Medulla oblongata (tissue), 1 donor: ENCODE data around the gene PKD1.
"Not testable (repeated sequence)": the region's sequence is repeated elsewhere in the genome, so short reads cannot be mapped to it uniquely, and the experiment has no call there.

Experiments
- DNase-seq: peaks from one replicate; pipeline ENCODE4 v3.0.0-alpha.2; 2015; ENCODE audit errors: extremely low spot score

Gene PKD1

DNA sequence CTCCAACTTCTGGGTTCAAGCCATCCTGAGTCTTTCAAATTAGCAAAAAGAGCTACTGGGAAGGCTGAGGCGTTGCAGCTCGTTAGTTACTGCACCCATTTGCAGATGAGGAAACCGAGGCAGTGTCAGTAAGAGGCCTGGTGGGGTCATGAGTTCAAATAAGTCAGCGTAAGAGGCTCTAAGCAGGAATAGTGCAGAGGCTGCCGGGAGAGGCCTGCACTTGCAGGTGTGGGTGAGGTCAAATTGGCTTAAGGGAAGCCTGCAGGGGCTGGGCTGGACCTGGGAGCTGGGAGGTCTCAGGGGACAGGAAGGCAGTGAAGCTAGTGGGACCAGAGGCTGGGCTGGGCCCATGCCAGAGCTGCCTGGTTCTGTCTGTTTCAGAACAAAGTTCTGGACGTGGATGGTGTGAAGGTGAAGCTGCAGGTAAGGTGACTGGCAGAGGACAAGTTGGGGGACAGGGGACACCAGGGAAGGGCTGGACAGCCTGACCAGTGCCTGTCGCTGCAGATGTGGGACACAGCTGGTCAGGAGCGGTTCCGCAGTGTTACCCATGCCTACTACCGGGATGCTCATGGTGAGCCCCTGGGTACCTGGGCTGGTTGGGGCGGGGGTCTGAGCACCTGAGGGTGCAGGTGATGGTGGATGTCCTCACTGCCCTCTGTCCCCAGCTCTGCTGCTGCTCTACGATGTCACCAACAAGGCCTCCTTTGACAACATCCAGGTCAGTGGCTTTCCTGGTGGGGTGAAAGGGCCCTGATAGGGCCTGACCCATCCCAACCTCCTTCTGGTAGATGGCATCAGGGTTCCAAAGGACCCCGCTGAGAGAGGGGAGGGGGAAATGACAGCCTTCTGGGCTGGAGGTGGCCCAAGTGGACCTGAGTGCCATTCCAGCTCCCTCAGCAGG, 15.7 kb upstream of the PKD1 start:
- no peak for DNase-seq

DNA sequence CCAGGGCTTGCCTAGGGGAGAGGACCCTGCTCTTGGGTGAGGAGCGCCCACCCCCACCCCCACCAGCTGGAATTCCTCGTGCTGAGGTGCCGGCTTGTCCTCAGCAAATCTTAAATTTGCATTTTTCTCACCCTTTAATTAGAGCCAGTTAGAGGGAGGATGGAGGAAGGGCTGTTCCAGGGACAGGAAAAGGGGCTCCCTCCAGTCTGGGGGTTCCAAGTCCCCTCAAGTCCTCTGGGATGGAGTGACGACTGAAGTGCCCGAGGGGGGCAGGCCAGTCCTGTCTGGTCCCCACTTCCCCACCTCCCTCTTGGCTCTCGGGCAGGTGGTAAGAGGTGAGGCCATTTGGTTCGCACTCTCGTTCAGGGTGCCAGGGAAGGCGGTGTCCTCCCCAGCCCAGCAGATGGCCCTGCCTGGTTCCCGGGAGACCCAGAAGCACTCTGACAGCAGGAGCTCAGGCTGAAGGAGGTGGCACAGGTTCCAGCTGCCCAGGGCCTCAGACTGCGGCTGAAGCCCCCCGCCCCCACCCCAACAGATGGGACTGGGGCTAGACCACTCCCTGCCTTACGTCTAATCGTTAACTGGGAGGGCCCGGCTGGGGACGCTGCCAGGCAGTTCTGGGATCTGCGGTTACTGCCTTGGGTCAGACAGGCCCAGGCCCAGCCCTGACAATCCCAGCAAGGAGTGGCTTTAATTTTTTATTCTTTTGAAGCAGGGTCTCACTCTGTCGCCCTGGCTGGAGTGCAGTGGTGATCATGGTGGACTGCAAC, 14.9 kb upstream of the PKD1 start:
- DNase-seq, result no peak

DNA sequence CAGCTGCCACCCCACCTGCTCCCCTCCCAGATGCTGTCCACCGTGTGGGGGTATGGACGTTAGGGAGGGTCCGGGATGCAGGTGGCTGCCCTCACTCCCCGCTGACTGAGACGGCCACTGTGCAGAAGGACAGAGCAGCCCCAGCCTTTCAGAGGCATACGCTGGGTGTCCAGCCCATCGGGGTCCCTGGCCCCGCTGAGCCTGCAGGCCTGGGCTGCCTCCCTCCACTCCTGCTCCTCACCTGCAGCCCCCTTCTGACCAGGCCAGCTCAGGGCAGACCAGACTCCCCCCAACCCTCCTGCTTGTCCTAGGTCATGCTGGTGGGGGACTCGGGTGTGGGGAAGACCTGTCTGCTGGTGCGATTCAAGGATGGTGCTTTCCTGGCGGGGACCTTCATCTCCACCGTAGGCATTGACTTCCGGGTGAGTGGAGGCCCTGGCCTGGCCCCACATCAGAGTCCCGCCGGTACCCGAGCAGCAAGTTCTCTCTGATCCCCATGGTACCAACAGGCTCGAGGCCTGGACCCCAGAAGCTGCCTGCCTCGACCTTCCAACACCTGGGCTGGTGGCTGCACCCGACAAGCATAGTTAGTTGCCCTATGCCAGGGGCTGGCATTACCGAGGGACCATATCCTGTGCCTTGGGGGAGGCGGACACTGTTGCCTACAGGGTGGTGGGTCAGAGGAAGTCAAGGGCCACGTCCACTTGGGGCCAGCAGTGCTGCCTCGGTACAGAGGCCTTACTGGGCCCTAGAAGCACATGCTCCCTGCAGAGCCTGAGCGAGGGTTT, 14.1 kb upstream of the PKD1 start:
- DNase-seq, result no peak

DNA sequence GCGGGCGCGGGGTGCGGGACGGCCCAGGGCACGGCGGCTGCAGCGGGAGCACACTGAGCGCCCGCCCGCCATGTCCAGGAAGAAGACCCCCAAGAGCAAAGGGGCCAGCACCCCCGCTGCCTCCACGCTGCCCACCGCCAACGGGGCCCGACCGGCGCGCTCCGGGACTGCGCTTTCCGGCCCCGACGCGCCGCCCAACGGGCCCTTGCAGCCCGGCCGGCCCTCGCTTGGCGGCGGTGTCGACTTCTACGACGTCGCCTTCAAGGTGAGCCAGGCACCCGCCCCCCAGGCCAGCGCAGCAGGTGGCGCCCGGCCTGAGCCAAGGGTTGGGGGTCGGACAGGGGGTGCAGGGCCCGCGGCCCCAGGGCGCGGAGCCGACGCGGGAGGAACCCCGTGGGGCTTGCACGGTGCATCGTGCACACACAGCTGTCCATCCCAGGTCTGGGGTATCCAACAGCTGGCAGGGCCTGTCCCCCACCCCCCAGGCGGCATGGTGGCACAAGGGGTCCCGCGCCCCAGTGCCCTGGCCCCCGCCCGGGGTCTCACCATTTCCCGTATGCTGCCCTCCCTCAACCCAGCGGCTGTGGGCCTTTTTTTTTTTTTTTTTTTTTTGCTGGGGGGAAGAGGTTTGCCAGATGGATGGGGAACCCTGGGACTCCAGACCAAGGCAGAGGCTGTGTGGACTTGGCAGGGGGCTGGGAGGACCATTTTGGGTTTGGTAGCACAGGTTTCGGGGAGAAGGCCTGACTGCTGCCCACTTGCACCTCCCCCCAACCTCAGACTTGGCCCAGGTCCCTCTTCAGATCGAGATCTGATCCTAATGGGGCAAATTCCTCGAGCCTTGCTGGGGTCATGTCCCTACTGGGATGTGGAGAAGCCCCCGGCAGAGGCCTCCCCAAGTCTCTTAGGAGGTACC, 13.3 kb upstream of the PKD1 start:
- DNase-seq, result no peak

DNA sequence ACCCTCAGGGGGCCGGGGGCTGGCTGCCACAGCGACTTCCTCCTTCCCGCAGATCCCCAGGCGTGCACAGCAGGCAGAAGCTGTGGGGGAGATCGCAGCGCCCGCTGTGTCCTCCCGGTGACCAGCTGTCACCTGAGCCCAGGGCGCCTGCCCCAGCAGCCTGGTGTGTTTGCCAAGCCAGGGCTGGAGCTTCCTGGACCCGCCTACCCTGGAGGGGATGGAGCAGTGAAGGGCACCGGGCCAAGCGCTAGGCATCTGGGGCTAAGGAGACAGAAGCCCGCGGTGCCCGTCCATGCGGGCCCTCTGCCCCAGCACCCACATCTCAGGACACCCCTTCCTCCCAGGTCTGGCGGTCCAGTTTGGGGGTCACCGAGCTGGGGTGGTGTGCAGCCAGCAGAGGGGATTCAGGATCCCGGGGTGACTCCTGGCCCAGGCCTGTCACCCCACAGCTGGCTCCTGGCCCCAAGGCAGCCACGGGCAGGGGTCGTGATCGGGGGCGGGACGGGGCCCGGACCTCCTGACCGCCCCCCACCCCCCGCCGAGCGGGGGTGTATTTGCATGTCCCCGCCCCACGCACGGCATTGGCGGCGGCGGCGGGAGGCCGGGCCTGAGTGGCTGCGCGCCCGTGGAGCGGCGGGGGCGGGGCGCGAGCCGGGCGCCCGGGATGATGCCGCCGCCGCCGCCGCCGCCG, 12.4 kb upstream of the PKD1 start, which contains the start of gene RAB26:
Gene RAB26, plus strand, starts transcription at position 645 of the 691 bp plus-strand sequence. CDS start 159 bp downstream, outside the sequence.
- peak; percentile 75 for DNase-seq

DNA sequence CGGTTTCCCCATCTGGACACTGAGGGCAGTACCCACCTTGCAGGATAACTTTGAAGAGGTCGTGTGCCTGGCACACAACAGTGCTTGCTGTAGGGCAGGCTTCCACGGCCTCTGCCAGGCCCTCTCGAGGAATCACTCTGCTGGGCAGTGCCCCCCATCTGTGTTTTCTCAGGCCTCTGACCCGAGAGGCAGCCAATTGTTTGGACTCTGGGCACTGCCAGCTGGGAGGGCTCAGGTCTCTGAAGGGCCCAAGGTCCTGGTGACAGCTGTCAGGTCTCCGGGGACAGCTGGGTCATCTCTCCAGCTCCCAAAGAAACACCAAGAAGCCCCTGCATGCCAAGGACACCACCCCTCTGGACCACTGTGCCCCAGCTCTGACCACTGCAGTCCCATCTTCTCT, 11.7 kb upstream of the PKD1 start:
- DNase-seq, result no peak

DNA sequence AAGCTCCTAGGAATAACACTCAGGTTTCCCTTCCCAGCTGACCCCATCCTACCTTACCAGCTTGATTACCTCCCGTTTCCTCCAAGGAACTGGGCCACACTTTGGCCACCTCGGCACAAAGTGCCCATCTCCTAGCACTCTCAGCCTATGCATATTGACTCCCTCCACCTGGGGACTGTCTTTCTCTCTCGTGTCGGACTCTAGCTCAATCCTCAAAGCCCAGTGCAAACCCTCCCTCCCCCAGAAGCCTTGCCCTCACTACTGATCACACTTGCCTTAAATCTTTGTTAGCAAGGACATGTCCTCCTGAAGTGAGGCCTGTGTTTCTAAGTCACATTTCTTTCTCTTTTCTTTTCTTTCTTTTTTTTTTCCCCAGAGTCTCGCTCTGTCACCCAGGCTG, 10.1 kb upstream of the PKD1 start:
- DNase-seq, result no peak

DNA sequence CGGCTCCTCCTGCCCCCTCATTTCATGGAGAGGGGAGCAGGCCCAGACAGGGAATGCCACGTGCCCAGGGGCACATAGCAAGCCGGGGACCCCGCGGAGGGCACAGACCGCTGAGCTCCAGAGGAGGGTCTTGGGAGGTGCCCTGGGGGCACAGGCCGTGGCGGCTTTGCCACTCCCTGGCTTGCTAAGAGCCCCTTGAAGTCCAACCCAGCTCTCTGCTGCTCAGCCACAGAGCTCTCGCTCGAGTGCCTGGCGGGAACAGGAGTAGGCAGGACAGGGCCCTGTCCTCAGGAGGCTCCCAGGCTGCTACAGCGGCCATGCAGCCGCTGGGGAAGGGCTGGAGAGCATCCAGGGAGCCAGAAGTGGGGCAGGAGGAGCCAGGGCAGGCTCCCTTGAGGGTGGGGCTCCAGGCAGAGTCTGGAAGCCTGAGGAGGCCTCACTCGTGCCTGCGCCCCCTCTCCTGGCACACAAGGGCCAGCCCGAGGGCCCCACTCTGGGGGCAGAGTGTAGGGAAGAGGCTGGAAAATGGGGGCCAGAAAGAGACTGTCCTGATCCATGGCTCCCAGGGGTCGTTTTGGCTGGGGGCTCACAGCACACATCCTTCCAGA, 8.3 kb upstream of the PKD1 start:
- DNase-seq, result no peak

DNA sequence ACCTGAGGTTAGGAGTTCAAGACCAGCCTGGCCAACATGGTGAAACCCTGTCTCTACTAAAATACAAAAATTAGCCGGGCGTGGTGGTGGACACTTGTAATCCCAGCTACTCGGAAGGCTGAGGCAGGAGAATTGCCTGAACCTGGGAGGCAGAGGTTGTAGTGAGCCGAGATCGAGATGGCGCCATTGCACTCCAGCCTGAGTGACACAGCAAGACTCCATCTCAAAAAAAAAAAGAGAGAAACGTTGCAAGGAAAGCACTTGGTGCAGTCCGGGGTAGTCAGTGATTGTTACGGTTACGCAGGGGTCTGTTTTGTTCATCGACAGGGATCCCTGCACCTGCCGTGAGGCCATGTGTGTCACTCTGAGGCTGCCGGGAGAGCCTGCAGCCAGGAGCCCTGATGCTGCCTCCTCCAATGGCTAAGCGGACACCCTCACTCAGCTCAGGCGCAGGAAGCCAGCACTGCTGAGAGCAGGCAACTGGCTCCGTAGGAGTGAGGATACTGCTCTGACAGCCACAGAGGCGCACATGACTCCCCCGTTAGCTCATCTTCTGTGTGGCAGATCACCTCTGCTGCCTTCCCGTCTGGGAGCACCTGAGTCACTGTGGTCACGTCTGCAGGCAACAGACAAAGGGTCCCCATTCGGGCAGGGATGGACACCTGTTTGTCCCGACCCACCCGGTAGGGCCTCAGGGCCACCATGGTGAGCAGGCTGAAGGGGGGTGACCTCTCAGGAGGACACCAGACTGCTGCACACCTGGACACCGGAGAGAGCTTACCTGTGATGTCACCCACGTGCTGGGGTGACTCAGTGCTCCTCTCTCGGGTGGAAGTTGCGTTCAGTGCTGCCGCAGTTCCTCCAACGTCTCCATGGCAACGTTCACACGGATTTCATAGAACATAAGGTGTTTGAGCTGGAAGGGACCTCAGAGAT, 7.5 kb upstream of the PKD1 start:
- DNase-seq, result no peak

DNA sequence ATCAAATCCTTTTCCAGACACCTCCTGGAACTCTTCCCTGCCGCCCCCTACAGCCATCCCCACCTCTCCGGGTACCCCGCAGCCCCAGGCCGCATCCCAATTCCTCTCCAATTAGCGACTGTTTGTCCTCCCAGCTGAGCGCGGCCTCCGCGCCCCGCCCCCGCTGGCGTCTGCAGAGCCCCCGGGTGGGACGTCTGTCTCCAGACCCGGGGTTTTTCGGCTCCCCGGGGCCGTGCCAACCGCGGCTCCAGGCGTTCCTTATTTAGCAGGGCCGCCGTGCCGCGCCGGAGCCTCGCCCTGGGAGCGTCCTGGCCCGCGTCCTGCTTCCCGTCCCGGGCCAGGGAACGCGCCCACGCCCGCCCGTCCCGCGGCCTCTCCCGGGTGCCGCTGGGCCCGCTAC, 627 bp downstream of the PKD1 start:
- not testable (repeated sequence) for DNase-seq

DNA sequence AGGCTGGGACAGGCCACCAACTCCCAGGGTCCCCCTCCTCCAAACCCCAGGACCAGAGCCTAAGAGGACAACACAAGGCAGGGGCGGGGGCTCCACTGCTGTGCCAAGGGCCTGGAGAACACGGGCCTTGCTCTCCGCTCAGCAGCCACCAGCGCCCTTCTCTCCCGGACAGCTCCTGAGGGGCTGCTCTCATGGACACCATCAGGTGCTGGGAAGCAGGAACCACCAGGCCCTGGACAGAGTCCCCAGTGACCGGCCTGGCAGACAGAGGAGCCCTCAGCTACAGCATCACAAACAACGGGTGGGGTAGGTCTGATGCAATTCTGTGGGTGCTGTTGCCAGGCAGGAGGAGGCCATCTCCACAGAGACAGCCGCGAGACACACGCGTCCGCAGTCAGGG, 1.9 kb downstream of the PKD1 start:
- not testable (repeated sequence) for DNase-seq

DNA sequence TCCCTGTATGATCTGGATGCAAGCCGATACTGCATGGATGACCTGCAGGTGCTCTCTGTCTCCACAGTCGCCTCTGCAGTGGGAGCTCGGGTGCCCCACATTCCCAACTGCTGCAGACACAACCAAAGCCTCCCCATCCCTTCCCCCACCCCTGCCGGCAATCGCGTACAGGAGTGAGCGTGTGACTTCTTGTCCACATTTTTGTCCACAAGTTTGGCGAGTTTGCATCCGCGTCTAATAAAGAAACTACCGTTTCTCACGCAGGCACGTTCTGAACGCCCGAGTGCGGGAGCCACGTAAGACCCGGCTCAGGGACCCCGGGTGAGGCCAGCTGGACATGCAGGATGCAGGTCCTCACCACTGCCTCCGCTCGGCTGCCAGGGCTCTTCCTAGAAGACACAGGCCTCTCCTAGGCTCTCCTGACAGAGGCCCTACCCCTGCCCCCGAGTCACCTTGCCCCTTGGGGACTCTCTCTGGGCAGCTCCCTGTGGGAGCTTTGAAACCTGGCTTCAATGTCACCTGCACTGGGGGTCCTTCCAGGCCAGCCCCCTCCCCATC, 5.7 kb downstream of the PKD1 start:
- DNase-seq, result not testable (repeated sequence)

DNA sequence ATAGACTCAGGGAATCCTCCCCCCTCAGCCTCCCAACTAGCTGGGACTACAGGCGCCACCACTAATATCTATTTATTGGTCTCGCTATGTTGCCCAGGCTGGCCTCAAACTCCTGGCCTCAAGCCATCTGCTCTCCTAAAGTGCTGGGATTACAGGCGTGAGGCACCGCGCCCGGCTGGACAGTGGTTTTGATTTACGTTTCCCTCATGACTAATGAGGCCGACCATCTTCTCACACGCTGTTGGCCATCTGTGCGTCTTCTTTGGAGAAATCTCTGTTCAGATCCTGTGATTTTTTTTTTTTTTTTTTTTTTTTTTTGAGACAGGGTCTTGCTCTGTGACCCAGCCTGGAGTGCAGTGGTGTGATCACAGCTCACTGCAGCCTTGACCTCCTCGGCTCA, 6.4 kb downstream of the PKD1 start:
- not testable (repeated sequence) for DNase-seq

DNA sequence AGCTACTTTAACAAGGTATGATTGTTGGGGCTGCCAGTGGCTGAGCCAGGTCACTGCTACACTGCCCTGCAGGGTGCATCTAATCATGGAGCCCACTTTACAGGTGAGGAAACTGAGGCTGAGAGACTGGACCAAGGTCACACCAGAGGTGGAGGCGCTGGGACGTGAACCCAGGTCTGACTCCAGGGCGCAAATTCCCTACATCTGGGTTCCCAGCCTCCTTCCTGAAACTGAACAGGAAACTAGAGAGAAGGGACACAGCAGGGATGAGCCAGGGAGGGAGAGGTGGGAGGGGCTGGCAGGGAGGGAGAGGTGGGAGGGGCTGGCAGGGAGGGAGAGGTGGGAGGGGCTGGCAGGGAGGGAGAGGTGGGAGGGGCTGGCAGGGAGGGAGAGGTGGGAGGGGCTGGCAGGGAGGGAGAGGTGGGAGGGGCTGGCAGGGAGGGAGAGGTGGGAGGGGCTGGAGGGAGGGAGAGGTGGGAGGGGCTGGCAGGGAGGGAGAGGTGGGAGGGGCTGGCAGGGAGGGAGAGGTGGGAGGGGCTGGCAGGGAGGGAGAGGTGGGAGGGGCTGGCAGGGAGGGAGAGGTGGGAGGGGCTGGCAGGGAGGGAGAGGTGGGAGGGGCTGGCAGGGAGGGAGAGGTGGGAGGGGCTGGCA, 7.9 kb downstream of the PKD1 start:
- not testable (repeated sequence) for DNase-seq

DNA sequence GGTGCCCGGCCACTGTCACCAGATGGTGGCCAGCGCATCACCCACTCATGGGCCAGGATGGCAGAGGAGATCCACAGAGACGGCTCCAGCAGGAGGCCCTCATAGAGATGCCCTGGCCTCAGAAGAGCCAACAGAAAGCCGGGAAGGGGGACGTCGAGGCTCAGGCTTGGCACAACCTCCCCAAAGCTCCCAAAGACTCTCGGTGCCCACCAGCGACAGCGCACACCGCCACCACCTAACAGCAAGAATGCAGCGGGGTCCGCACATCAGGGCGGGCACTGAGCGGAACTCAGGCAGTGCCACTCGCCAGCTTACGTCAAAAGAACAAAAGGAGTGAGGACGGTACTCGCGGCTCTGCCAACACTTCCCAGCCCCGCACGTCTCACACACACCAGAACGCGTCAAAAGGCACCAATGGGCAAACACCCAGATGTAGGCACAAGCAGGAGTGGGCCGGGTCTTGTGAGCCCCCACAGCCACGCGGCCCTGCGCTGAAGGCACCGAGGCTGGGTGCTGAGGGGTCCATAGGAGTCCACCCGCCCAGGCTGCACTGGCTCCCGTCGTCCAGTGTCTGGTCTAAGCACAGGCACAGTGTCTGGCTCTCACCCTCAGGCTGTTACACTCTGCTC, 8.7 kb downstream of the PKD1 start:
- peak; percentile 62 for DNase-seq

DNA sequence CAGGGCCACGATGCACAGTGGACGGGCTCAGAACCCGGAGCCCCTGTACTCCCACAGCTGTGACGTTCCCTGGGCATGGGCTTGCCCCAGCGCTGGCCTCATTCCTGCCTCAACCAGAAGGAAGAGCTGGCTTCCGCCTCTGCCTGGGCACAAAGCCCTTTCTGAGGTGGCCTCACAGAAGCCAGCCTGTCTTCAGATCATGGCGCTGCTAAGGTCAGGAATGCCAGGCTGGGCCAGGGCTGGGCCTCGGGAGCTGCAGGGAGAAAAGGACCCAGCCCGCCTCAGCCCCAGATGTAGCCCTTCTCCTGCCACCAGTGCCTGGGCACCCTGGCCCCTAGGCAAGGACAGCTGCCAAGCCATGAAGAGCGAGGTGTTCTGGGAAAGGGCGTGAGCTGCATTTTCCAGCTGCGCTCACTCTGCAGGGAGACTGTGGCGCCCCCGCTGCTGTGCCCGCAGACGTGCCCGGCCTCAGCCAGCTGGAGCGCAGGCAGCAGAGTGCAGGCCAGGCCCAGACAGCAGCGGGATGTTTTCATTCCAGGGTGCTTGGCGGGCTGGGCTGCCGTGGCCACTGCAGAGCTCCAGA, 9.4 kb downstream of the PKD1 start:
- DNase-seq, result peak; percentile 78

DNA sequence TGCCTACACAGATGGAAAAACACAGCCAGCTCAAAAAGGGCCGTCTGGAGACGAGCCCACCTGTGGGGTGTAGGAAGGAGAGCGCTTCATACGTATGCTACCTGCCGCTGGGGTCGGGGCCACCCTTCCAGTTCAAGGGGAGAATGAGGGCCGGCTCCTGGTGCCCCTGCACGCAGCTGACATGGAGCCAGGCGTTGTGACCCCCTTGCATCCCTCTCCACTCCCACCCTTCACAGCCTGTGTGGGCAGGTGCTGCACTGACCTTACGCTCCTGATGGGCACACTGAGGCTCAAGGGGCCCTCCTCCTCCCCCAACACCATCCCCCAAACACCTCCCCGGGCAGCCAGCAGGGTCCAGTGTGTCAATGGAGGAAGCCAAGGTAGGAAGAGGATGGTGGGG, 10.1 kb downstream of the PKD1 start:
- DNase-seq, result not testable (repeated sequence)
